CD14-positive monocyte (primary cell): Measurements from ENCODE around the gene DCLRE1C. TPM values are rescaled to one million over a fixed set of nuclear protein-coding genes. Genes with fewer than 3 reads are reported as not detected.
"Not testable (repeated sequence)": the region's sequence is repeated elsewhere in the genome, so short reads cannot be mapped to it uniquely, and the experiment has no call there.

ENCODE experiments used
- DNase-seq, 3 donors: peaks; one replicate each; pipeline ENCODE4 v3.0.0-alpha.2; 2011 to 2022
- H2AFZ ChIP-seq: 2 replicates; pipeline ENCODE4 v1.6.0; 2012; ENCODE audit warnings: mild to moderate bottlenecking, low read depth, low read length, inconsistent platforms; ENCODE audit not compliant: insufficient read depth, poor library complexity, severe bottlenecking
- H3K27ac ChIP-seq, 2 donors: 1 replicate in 1 of 2; 2 replicates in 1 of 2; pipeline ENCODE4 v1.5.1; 2012 to 2013; ENCODE audit warnings: low read length in 2 of 2, control low read depth in 1 of 2, inconsistent platforms in 1 of 2, low read depth in 1 of 2, mild to moderate bottlenecking in 1 of 2
- H3K27me3 ChIP-seq, 2 donors: one replicate each; pipeline versions ENCODE4 v1.6.0 to v1.6.1; 2011 to 2013; ENCODE audit warnings: low read length in 2 of 2; ENCODE audit not compliant: control insufficient read depth in 2 of 2, insufficient read depth in 2 of 2
- H3K36me3 ChIP-seq, 2 donors: replicated peaks in 1 of 2; 1 replicate in 1 of 2; 2 replicates in 1 of 2; pipeline versions ENCODE4 v1.5.1 to v1.6.1; 2012 to 2013; ENCODE audit warnings: low read length in 2 of 2, control low read depth in 1 of 2, inconsistent platforms in 1 of 2, mild to moderate bottlenecking in 1 of 2; ENCODE audit not compliant: insufficient read depth in 2 of 2, control insufficient read depth in 1 of 2
- H3K4me1 ChIP-seq, 2 donors: 1 replicate in 1 of 2; 2 replicates in 1 of 2; pipeline versions ENCODE4 v1.5.1 to v1.6.1; 2012 to 2013; ENCODE audit warnings: low read length in 2 of 2, control low read depth in 1 of 2, inconsistent platforms in 1 of 2, mild to moderate bottlenecking in 1 of 2, moderate library complexity in 1 of 2; ENCODE audit not compliant: insufficient read depth in 2 of 2, control insufficient read depth in 1 of 2
- H3K4me2 ChIP-seq: replicated peaks from 2 replicates; pipeline ENCODE3; 2012; ENCODE audit warnings: low read length, moderate library complexity, mild to moderate bottlenecking; ENCODE audit not compliant: poor library complexity, severe bottlenecking; ENCODE audit errors: extremely low read depth
- H3K4me3 ChIP-seq, 3 experiments: fragments of 200-600 bp in 1 of 3; sonication (generic) in 1 of 3; replicated peaks in 1 of 3; 1 replicate in 2 of 3; 2 replicates in 1 of 3; pipeline ENCODE4 v1.5.1; 2011 to 2013; ENCODE audit warnings: low read length in 3 of 3, mild to moderate bottlenecking in 3 of 3, control low read depth in 2 of 3, low read depth in 2 of 3, inconsistent platforms in 1 of 3, moderate library complexity in 1 of 3
- H3K79me2 ChIP-seq: 2 replicates; pipeline ENCODE4 v1.6.0; 2012; ENCODE audit warnings: mild to moderate bottlenecking, control low read depth, inconsistent platforms, low read length, moderate library complexity; ENCODE audit not compliant: insufficient read depth
- H3K9ac ChIP-seq: 2 replicates; pipeline ENCODE4 v1.6.0; 2017; ENCODE audit warnings: low read length, mild to moderate bottlenecking; ENCODE audit not compliant: insufficient read depth, poor library complexity, severe bottlenecking
- H3K9me3 ChIP-seq, 2 donors: replicated peaks in 1 of 2; 1 replicate in 1 of 2; 2 replicates in 1 of 2; pipeline versions ENCODE4 v1.5.1 to v1.6.1; 2012 to 2013; ENCODE audit warnings: low read length in 2 of 2, control low read depth in 1 of 2; ENCODE audit not compliant: control insufficient read depth in 1 of 2, insufficient read depth in 1 of 2
- H4K20me1 ChIP-seq: 2 replicates; pipeline ENCODE4 v1.6.0; 2012; ENCODE audit warnings: mild to moderate bottlenecking, low read length, control low read depth, moderate library complexity; ENCODE audit not compliant: insufficient read depth
- H3K27ac Mint-ChIP-seq, 7 donors: one replicate each; pipeline ENCODE4 v1.8.0; 2020; ENCODE audit warnings: mild to moderate bottlenecking in 7 of 7, mixed read lengths in 7 of 7, moderate library complexity in 6 of 7, inconsistent platforms in 2 of 7
- H3K27me3 Mint-ChIP-seq, 3 donors: one replicate each; pipeline ENCODE4 v1.8.0; 2021 to 2022; ENCODE audit warnings: low read depth in 3 of 3, mild to moderate bottlenecking in 3 of 3, mixed read lengths in 3 of 3, moderate library complexity in 3 of 3, inconsistent platforms in 1 of 3
- H3K36me3 Mint-ChIP-seq, 2 donors: one replicate each; pipeline ENCODE4 v1.8.0; 2020; ENCODE audit warnings: mixed read lengths in 2 of 2, inconsistent platforms in 1 of 2, mild to moderate bottlenecking in 1 of 2
- H3K4me1 Mint-ChIP-seq: one replicate; pipeline ENCODE4 v1.8.0; 2020; ENCODE audit warnings: mild to moderate bottlenecking, mixed read lengths
- H3K4me3 Mint-ChIP-seq, 2 donors: one replicate each; pipeline ENCODE4 v1.8.0; 2020; ENCODE audit warnings: mild to moderate bottlenecking in 2 of 2, mixed read lengths in 2 of 2, moderate library complexity in 1 of 2
- H3K9me3 Mint-ChIP-seq, 7 donors: one replicate each; pipeline ENCODE4 v1.8.0; 2020 to 2022; ENCODE audit warnings: mixed read lengths in 7 of 7, mild to moderate bottlenecking in 6 of 7, moderate library complexity in 6 of 7, inconsistent platforms in 2 of 7
- CTCF ChIP-seq: fragments of 200-600 bp; IDR thresholded peaks from one replicate; pipeline ENCODE4 v1.8.0; 2022; ENCODE audit warnings: antibody characterized with exemption, mild to moderate bottlenecking
- WGBS: methylation state at CpG from one replicate; pipeline ENCODE4 v1.1.5; 2013; ENCODE audit warnings: missing lambda C conversion rate; ENCODE audit not compliant: insufficient coverage; 5-methylcytosine and 5-hydroxymethylcytosine counted together
- intact Hi-C, 2 donors: fragments of 100-400 bp; cut with micrococcal nuclease; formaldehyde crosslinking; loops; one replicate each; pipeline versions ENCODE4 v1.15.0 to v1.15.1; 2023
- polyA plus RNA-seq, 3 donors: library from polyadenylated mRNA; depleted of rRNA in 1 of 3; unstranded in 2 of 3; stranded (reverse) in 1 of 3; fragments of 300-500 nt in 2 of 3; fragments of >200 nt in 1 of 3; fragmentation: Illumina TruSeq in 2 of 3; gene quantifications; 1 replicate in 2 of 3; 2 replicates in 1 of 3; pipeline ENCODE4 v1.2.3, GENCODE V29; 2012 to 2021

Gene DCLRE1C
- polyA plus RNA-seq, 3 donors: 8.9 to 17.6 (median 10.9) TPM

GRCh38 chr10:14945108-14945507, 8.8 kb downstream of the DCLRE1C start:
- DNase-seq: peak in 2 of 3 donors; percentile 10 to 28
- peaks cover 0 to 2% (median 0%) of the 10 kb centered on the region in 3 donors for H3K27me3 Mint-ChIP-seq
- TF ChIP-seq CTCF: no peak
- no peaks in the 10 kb centered on the region for H3K9me3 Mint-ChIP-seq
- H3K9me3 ChIP-seq: no peaks in the 10 kb centered on the region
- peaks cover 84% of the 10 kb centered on the region for H3K79me2 ChIP-seq
- no peak overlapping the region for H3K4me3 ChIP-seq
- no peak overlapping the region for H2AFZ ChIP-seq
- no peaks in the 10 kb centered on the region for H3K27me3 ChIP-seq
- H4K20me1 ChIP-seq: peaks cover 69% of the 10 kb centered on the region
- no peak overlapping the region for H3K4me2 ChIP-seq
- peaks cover 58 to 84% of the 10 kb centered on the region in 2 donors for H3K36me3 Mint-ChIP-seq
- H3K4me3 Mint-ChIP-seq: no peak overlapping the region
- peaks cover 5% of the 10 kb centered on the region for H3K4me1 Mint-ChIP-seq
- H3K27ac ChIP-seq: no peak overlapping the region
- intact Hi-C loops: no loop called here
- no CpG with 5 or more reads among the region's 5 CpGs for WGBS
- no peak overlapping the region for H3K9ac ChIP-seq
- H3K27ac Mint-ChIP-seq: peak overlapping the region in 1 of 7 donors; percentile 26
- no peaks in the 10 kb centered on the region for H3K4me1 ChIP-seq
- peaks cover 63 to 97% of the 10 kb centered on the region in 2 donors for H3K36me3 ChIP-seq

- H3K9me3 Mint-ChIP-seq, DNase-seq, H3K27me3 ChIP-seq, H3K4me3 ChIP-seq, H3K9me3 ChIP-seq, H2AFZ ChIP-seq, H3K27ac ChIP-seq, H3K9ac ChIP-seq, H3K4me3 Mint-ChIP-seq, H3K27ac Mint-ChIP-seq, H3K4me2 ChIP-seq, intact Hi-C loops, H3K27me3 Mint-ChIP-seq, H3K4me1 Mint-ChIP-seq: not testable (repeated sequence)
- Histone ChIP-seq H4K20me1 (peaks cover 58% of the 10 kb centered on the region), H3K36me3 (peaks cover 53 to 89% of the 10 kb centered on the region in 2 donors), H3K4me1 (peaks cover 5 to 12% of the 10 kb centered on the region in 2 donors), H3K79me2 (peaks cover 74% of the 10 kb centered on the region)
- whole genome bisulfite sequencing: no CpG with 5 or more reads among the region's 7 CpGs
- H3K36me3 Mint-ChIP-seq: peaks cover 56 to 79% of the 10 kb centered on the region in 2 donors
Observed at GRCh38 chr10:14942950-14943338, 11.0 kb downstream of the DCLRE1C start.

- H3K9me3 Mint-ChIP-seq, H3K4me1 Mint-ChIP-seq, H3K4me3 Mint-ChIP-seq, H3K9me3 ChIP-seq, intact Hi-C loops, H3K9ac ChIP-seq, DNase-seq, H3K4me2 ChIP-seq, H3K27me3 ChIP-seq, H3K4me3 ChIP-seq, H3K27ac ChIP-seq, H3K27me3 Mint-ChIP-seq, H2AFZ ChIP-seq: not testable (repeated sequence)
- peaks cover 52 to 89% of the 10 kb centered on the region in 2 donors for H3K36me3 ChIP-seq
- peaks cover 53 to 76% of the 10 kb centered on the region in 2 donors for H3K36me3 Mint-ChIP-seq
- H3K4me1 ChIP-seq: peaks cover 5 to 12% of the 10 kb centered on the region in 2 donors
- peak overlapping the region in 5 of 7 donors; percentile 8 to 76 (median 54) for H3K27ac Mint-ChIP-seq
- peaks cover 74% of the 10 kb centered on the region for H3K79me2 ChIP-seq
- 86% methylated on average over 6 of the region's 17 CpGs for WGBS
- H4K20me1 ChIP-seq: peaks cover 58% of the 10 kb centered on the region
Observed at GRCh38 chr10:14942147-14942949, 11.5 kb downstream of the DCLRE1C start.

GRCh38 chr10:14938971-14939370, 14.9 kb downstream of the DCLRE1C start:
- intact Hi-C loops, H3K4me1 Mint-ChIP-seq, H3K4me3 ChIP-seq, H3K4me3 Mint-ChIP-seq, H3K27me3 Mint-ChIP-seq, H2AFZ ChIP-seq, H3K9me3 Mint-ChIP-seq, H3K9me3 ChIP-seq, H3K4me2 ChIP-seq, H3K27me3 ChIP-seq, H3K9ac ChIP-seq: not testable (repeated sequence)
- peak; percentile 60 to 80 (median 65) for DNase-seq
- peaks cover 49% of the 10 kb centered on the region for H4K20me1 ChIP-seq
- peaks cover 51% of the 10 kb centered on the region for H3K79me2 ChIP-seq
- peak overlapping the region; percentile 12 to 71 for H3K27ac ChIP-seq
- H3K4me1 ChIP-seq: peaks cover 5 to 12% of the 10 kb centered on the region in 2 donors
- Mint-ChIP-seq H3K36me3 (peaks cover 56 to 77% of the 10 kb centered on the region in 2 donors), H3K27ac (peak overlapping the region; percentile 62 to 87 (median 83))
- H3K36me3 ChIP-seq: peaks cover 53 to 88% of the 10 kb centered on the region in 2 donors
- no CpG with 5 or more reads among the region's 5 CpGs for WGBS
